ENCODE results near the gene NLRC5. TPM values are rescaled to one million over a fixed set of nuclear protein-coding genes. Genes with fewer than 3 reads are reported as not detected.
"Not testable (repeated sequence)": the region's sequence is repeated elsewhere in the genome, so short reads cannot be mapped to it uniquely, and the experiment has no call there.

Gene NLRC5
- total and polyA plus RNA-seq, 8 donors, result 4.6 to 26.6 (median 9.9) TPM

GRCh38 chr16:56989988-56990387 is 631 bp downstream of the NLRC5 start:
- intact Hi-C loops (cut with DNase I), result no loop called here
- H3K9me3 ChIP-seq, result no peaks in the 10 kb centered on the region
- ATAC-seq (no peak), DNase-seq (no peak), FAIRE-seq (no peak)
- H3K36me3 ChIP-seq, result no peaks in the 10 kb centered on the region
- peak overlapping the region in 2 of 4 donors; percentile 67 to 70 for H3K27ac ChIP-seq
- WGBS, 2 donors, result 11 to 12% methylated on average over 7 of the region's 7 CpGs
- TF ChIP-seq, protein P1, sequence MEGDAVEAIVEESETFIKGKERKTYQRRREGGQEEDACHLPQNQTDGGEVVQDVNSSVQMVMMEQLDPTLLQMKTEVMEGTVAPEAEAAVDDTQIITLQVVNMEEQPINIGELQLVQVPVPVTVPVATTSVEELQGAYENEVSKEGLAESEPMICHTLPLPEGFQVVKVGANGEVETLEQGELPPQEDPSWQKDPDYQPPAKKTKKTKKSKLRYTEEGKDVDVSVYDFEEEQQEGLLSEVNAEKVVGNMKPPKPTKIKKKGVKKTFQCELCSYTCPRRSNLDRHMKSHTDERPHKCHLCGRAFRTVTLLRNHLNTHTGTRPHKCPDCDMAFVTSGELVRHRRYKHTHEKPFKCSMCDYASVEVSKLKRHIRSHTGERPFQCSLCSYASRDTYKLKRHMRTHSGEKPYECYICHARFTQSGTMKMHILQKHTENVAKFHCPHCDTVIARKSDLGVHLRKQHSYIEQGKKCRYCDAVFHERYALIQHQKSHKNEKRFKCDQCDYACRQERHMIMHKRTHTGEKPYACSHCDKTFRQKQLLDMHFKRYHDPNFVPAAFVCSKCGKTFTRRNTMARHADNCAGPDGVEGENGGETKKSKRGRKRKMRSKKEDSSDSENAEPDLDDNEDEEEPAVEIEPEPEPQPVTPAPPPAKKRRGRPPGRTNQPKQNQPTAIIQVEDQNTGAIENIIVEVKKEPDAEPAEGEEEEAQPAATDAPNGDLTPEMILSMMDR (IDR thresholded peaks at IDR 0.05), result no peak
- peak overlapping the region; percentile 47 to 79 (median 66) for H3K4me3 ChIP-seq
- H3K27me3 ChIP-seq, result no peaks in the 10 kb centered on the region
- H3K4me1 ChIP-seq, result peaks cover 0 to 12% (median 5%) of the 10 kb centered on the region in 3 donors

- DNase-seq (no peak), ATAC-seq (no peak), FAIRE-seq (no peak)
- Histone ChIP-seq H3K9me3 (no peaks in the 10 kb centered on the region), H3K27ac (no peak overlapping the region), H3K27me3 (no peaks in the 10 kb centered on the region), H3K4me3 (peak overlapping the region in 2 of 4 donors; percentile 65 to 79), H3K4me1 (peaks cover 0 to 11% (median 5%) of the 10 kb centered on the region in 3 donors), H3K36me3 (no peaks in the 10 kb centered on the region)
- WGBS, 2 donors, result 80 to 84% methylated on average over 16 of the region's 16 CpGs
- TF ChIP-seq, protein P1 (IDR thresholded peaks at IDR 0.05), result no peak
- intact Hi-C loops (cut with DNase I), result no loop called here
These were observed 1.3 kb downstream of the NLRC5 start for GRCh38 chr16:56990407-56991286.

GRCh38 chr16:56992431-56992830 is 3.1 kb downstream of the NLRC5 start:
- H3K4me3 ChIP-seq; ATAC-seq; H3K27me3 ChIP-seq; H3K9me3 ChIP-seq; FAIRE-seq; H3K36me3 ChIP-seq; DNase-seq; intact Hi-C loops (cut with DNase I); H3K27ac ChIP-seq: not testable (repeated sequence)
- H3K4me1 ChIP-seq, result peaks cover 0 to 11% (median 5%) of the 10 kb centered on the region in 3 donors
- 78 to 91% methylated on average over 1 of the region's 1 CpG for WGBS, 2 donors

GRCh38 chr16:56993204-56993603 is 3.8 kb downstream of the NLRC5 start:
- DNase-seq (no peak), ATAC-seq (no peak), FAIRE-seq (no peak)
- TF ChIP-seq, protein P1 (IDR thresholded peaks at IDR 0.05), result no peak
- Histone ChIP-seq H3K36me3 (no peaks in the 10 kb centered on the region), H3K27me3 (no peaks in the 10 kb centered on the region), H3K4me1 (peaks cover 0 to 11% (median 5%) of the 10 kb centered on the region in 3 donors), H3K4me3 (no peak overlapping the region), H3K27ac (no peak overlapping the region), H3K9me3 (no peaks in the 10 kb centered on the region)
- WGBS, 2 donors, result 56 to 57% methylated on average over 2 of the region's 2 CpGs
- intact Hi-C loops (cut with DNase I), result no loop called here

DNA sequence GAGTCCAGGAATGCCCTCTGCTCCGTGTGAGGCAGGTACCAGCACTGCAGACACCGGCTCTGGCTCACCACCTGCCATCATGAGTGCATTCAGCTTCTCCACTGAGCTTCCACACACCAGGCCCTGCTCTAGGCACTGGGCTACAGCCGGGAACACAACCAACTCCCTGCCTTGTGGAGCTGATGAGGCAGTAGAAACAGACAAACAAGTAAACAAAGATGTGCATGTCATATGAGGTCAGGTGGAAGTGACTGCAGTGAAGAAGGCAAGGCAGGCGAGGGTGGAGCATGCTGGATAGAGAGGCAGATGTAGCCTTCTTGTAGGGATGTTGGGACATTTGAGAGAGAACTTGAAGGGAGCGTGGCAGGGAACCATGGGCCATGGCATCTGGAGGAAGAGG is 5.0 kb downstream of the NLRC5 start:
- H3K27me3 ChIP-seq, result no peaks in the 10 kb centered on the region
- intact Hi-C loops (cut with DNase I), result no loop called here
- WGBS, 2 donors, result 80 to 81% methylated on average over 5 of the region's 5 CpGs
- peaks cover 0 to 11% (median 5%) of the 10 kb centered on the region in 3 donors for H3K4me1 ChIP-seq
- TF ChIP-seq, protein P1 (IDR thresholded peaks at IDR 0.05), result no peak
- no peaks in the 10 kb centered on the region for H3K36me3 ChIP-seq
- FAIRE-seq (no peak), DNase-seq (no peak), ATAC-seq (no peak)
- H3K27ac ChIP-seq, result no peak overlapping the region
- no peak overlapping the region for H3K4me3 ChIP-seq
- no peaks in the 10 kb centered on the region for H3K9me3 ChIP-seq

Measured in pancreas (tissue), 10 donors.